Left hindlimb (tissue), 1 donor: Measurements from ENCODE around the gene TP53RK.

Source experiments
- DNase-seq: peaks from one replicate; pipeline ENCODE4 v3.0.0-alpha.2; 2018

The TP53RK gene

DNA sequence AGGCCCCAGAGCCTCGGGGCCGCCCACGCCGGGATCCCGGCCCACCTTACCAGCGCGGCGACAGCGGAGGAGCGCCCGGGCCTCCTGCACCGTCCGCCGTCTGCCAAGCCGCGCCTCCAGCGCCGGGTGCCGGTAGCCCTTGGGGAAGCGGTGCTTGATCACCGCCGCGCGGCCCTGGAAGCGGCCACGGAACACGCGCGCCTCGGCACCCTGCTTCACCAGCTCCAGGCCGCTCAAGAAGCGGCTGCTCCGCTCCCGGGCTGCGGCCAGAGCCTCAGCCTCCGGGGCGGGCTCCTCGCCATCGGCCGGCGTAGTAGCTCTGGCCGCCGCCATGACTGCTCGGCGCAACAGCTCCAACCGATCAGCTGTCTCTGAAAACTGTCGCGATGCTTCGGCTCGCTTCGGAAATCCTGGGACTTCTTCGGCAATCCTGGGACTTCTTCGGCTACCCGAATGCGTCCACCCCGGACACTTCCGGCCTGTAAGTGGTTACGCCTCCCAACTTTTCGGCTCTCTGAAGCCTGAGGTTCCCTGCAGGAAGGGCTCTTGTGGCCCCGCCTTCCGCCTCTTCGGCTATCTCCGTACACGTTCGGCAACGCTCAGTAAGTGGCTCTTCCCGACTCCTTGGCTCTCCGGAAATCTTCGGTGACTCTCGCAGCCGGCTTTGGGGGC, at the start of gene TP53RK:
Gene TP53RK, minus strand, starts transcription at position 363 of the 672 bp plus-strand sequence. Its CDS starts 30 bp downstream, at position 333.
- peak; percentile 99 for DNase-seq

DNA sequence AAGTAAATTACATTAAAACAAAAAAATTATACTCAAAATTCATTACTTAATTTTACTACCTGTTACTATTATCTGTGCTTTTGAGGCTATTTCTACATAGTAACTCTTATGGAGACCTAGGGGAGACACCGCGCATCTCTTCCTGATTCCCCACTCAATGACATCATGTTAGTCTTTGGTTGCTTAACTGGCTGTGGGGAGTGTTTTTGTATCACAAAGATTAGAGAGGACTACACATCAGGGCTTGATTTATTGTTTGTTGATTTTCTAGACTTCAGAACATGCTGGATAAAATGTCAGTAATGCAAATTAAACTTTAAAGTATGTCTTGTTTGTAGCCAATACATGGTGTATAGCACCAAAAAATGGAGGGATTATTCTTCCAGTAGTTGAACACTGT, 46.2 kb upstream of the TP53RK start:
- DNase-seq: no peak

DNA sequence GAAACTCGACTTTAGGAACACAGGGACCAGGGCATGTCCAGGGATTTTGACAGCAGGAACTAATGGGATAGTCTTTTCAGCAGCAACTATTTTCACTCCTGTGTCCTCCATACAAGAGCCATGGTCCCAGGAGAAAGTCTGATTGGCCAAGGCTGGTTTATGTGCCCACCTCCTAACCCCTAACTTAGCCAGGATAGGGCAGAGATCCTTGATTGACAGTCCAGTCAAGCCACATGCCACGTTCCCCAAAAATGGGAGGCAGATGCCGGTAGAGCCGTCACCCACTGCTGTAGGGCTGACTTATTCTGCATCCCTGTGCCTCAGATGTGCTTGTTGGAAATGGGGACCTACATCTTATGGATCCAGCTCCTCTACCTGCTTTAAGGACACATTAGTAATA, 42.5 kb upstream of the TP53RK start:
- no peak for DNase-seq

DNA sequence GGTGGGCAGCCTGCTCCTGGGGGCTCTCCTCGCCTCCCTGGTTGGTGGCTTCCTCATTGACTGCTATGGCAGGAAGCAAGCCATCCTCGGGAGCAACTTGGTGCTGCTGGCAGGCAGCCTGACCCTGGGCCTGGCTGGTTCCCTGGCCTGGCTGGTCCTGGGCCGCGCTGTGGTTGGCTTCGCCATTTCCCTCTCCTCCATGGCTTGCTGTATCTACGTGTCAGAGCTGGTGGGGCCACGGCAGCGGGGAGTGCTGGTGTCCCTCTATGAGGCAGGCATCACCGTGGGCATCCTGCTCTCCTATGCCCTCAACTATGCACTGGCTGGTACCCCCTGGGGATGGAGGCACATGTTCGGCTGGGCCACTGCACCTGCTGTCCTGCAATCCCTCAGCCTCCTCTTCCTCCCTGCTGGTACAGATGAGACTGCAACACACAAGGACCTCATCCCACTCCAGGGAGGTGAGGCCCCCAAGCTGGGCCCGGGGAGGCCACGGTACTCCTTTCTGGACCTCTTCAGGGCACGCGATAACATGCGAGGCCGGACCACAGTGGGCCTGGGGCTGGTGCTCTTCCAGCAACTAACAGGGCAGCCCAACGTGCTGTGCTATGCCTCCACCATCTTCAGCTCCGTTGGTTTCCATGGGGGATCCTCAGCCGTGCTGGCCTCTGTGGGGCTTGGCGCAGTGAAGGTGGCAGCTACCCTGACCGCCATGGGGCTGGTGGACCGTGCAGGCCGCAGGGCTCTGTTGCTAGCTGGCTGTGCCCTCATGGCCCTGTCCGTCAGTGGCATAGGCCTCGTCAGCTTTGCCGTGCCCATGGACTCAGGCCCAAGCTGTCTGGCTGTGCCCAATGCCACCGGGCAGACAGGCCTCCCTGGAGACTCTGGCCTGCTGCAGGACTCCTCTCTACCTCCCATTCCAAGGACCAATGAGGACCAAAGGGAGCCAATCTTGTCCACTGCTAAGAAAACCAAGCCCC, 36.2 kb upstream of the TP53RK start:
- no peak for DNase-seq

DNA sequence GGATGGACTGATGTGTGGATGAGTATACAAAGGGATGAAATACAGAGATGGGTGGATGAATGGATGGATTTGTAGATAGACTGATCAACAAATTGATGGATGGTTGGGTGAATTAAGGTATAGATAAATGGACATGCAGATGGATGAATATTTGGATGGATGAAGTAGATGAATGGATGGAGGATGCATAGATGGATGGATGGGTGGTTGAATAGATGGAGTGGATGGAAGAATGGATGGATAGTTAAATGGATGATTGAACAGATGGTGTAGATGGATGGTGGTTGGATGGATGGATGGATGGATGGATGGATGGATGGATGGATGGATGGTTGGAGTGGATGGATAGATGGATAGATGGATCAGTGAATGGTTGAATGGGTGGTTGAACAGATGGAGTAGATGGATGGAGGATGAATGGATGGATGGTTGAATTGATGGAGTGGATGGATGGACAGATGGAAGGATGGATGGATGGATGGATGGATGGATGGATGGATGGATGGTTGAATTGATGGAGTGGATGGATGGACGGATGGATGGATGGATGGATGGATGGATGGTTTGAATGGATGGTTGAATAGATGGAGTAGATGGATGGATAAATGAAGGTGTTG, 35.2 kb upstream of the TP53RK start:
- DNase-seq: no peak

DNA sequence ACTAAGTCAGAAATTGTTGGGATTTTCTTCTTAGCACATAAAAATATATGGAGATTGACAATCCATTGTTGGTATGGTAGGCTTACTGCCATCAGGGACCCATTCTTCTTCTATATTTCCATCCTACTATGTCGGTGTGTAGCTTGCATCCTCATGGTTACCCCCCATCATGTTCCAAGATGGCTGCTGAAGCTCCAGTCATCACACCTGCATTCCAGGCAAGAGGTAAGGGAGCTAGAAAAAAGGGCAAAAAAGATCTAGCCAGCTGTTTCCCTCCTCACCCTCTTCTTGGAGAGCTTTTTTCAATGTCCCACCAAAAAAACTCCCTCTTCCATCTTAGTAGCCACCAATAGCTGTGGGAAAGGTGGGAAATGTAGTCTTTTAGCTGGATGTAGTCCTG, 33.8 kb upstream of the TP53RK start:
- no peak for DNase-seq

DNA sequence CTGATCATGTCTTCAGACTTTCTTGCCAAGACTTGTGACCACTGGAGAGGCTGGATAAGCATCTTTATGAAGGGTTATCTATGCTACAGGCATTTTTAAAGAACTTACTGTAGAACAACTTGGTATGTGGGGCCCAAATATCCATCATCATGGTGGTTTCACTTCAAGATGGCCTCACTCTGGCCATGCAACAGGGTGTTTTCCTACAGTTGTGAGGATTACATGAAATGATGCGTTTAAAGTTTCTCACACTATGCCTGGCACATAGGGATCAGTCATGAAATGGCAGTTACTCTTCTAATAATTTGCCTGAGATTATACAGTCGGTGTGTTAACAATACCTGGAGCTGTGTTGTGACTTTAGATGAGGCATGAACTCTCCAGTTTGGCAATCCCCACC, 33.2 kb upstream of the TP53RK start:
- DNase-seq: no peak

DNA sequence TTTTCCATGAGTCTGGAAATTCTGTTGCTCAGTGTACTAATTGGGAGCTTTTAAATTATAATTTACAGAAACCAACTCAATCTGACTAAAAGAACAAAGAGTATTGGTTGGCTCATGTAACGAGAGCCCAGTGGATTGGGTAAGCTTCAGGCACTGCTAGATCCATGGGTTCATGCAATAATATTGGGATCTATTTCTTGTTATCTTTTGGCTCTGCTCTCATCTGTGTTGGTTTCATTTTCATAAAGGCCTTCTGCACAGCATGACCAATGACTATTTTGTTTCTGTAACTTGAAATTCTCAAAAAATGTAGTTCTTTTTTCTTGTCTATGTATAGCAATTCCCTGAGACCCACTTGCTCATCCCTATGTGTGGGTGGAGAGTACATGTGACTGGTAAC, 32.2 kb upstream of the TP53RK start:
- DNase-seq: no peak

DNA sequence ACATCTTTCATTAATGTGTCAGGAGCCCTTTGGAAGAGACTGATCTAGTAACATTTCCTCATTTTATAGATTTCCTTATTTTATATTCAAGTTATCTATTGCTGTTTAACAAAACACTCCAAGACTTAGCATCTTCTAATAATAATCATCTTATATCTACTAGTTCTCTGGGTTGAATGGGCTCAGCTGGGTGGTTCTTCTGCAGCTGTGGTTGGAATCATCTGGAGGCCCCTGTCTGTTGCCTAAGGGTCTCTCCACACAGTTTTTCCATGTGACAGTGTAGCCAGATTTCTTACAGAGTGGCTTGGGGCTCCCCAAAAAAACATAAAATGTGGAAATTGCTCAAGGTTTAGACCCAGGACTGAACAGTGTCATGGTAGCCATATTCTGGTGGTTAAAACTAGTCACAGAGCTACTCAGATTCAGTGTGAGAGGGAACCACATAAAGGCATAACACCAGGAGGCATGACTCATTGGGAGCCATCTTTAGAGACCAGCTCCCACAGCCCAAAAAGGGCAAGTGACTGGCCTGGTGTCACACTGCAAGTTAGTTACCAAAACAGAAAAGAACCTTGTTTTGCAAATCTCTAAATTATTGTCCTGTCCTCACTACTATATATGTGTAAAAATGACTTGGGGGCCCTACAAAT, 31.7 kb upstream of the TP53RK start:
- DNase-seq: no peak

DNA sequence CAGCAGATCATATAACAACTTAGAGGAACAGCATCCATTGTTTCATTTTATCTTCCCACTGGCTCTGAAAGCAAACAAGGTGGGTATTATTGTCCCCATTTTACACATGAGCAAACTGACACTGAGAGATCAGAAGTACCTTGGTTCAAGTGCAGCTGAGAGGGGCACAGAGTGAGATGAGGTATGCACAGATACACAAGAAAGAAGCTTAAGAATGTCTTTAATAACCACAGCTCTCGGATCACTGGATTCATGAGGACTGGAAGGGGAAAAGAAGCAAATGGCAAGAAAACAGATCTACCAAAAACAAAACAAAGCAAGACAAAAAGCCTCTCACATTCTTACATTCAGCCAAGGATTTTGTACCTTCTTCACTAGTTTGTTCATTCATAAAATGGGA, 30.8 kb upstream of the TP53RK start:
- no peak for DNase-seq

DNA sequence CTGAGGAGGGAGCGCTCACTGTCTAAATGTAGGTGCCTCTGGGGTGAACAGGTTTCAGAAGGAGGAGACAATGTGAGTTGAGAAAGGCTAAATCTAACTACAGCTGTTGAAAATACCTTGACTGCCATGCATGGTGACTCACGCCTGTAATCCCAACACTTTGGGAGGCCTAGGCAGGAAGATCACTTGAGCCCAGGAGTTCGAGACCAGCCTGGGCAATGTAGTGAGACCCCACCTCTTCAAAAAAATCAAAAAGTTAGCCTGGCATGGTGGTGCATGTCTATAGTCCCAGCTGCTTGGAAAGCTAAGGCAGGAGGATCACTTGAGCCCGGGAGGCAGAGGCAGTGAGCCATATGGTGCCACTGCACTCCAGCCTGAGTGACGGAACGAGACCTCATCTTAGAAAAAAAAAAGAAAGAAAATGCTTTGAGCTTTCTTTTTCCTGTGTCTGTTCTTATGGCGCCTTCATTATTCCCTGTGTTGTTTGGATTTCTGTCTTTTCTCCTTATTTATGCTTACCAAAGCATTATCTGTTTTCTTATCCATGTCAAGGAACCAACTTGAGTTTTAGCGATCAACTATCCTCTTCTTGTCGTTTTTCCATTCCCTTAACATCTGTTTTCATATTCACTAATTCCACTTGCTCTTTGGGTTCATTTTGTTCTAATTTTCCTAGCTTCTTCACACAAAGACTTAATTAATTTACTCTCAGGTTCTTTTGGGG, 28.7 kb upstream of the TP53RK start:
- DNase-seq: no peak

DNA sequence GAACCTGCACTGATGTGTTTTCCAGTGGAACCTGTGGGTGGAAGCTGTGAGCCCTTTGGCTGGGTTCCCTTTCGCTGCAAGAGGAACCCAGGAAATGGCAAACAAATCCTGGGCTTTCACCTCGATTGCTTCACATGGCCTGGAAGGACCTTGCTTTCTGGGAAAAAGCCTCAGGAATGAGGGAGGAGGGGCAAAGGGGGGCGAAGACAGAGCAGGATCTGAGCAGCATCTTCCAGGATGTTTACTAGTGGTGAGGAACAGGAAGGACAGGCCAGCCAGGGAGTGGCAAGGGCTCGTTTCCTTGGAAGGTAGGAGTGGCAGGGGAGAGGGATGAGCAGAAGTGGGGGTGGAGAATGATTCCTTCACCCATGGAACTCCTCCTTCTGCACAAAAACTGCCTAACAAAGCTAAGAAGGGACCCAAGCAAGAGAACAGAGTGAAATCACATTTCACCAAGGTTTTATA, 26.1 kb upstream of the TP53RK start:
- no peak for DNase-seq

DNA sequence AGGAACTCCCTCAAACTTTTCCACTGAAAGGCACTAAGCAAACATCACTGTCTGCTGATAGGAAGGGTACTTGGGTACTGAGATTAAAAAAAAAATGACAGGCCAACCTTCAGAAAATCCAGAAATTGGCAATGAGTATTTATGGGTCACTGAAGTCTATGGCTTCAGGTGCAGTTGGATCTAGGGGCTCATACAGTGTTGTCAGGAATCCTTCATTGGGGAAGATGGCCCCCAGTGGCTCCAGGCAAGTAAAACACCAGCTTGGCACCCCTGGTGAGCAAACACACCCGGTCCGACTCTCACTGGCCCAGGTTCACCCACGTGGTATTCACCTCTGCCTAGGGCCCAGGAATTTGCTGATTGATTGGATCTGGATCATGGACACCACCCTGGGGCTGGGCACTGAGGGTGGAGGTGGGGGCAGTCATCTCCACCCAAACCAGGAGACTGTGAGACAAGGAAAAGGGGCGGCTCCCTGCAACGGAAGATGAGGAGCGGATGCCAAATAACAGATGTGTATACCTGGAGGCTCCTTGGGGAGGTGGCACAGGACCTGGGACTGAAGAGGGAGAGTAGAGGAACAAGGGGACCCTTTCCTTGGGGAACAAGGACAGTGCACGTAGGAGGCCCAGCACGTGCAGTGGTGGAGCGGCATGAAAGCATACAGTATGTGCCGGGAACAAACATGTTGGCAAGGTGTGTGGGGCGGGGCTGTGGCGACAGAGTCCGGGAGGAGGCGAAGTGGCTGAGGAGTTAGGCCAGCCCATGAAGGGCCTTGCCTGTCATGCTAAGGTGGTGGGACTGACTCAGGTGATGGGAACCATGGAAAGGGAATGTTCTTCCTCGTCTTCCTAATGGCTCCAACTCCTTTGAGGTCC, 25.0 kb upstream of the TP53RK start:
- DNase-seq: no peak

DNA sequence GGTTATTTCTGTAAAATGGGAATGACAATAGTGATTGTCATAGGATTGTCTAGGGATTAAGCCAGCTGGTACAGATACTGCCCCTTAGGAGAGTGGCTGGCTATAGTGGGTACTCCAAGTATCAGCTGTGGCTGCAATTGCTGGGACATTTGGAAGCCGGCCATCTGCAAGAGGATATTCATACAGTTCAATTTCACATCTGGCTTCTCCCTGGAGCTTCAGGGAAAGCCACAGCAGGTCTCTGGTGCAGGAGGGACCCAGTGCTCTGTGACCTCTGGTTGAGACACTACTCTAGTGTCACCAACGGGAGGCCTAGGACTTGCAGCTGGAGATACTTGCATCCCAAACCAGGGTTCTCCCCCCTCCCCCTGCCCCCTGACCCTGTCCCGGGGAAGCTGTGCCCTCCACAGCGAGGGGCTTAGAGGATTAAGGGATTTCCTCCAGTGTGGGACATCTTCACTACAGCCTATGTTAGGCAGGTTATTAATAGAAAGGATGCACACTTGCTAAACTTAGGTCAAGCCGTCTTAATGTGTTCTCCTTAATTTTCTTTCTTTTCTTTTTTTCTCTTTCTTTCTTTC, 22.9 kb upstream of the TP53RK start:
- DNase-seq: no peak

DNA sequence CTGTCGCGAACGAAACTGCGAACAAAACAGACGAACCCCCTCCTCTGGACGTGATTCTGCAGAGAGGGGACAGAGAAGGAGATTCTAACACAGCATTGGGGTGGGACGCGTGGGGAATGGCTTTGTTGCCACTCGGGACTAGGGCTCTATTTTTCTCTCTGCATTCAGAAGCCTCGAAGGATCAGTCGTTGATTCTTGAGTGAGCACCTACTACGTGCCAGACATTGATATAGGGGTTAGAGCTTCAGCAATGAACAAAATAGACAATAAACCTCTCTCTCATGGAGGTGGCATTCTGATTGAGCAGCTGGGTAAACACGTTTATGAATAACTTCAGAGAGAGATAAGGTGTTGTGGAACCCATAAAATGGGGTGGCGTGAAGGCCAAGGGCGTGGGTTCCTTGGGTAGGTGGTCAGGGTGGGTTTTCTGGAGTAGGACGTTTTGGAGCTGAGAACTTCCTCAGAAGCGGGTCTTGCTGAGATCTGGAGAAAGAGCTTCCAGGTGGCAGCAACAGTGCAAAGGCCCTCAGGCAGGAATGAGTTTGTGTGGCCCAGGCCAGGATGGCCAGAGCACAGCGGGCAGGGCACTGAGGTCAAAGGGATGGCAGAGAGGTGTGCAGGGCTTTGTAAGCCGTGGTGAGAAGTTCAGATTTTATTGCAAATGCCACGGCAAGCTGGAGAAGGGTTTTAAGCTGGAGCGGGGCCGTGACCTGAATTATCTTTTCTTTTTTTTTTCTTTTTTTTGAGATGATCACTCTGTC, 21.1 kb upstream of the TP53RK start:
- no peak for DNase-seq

DNA sequence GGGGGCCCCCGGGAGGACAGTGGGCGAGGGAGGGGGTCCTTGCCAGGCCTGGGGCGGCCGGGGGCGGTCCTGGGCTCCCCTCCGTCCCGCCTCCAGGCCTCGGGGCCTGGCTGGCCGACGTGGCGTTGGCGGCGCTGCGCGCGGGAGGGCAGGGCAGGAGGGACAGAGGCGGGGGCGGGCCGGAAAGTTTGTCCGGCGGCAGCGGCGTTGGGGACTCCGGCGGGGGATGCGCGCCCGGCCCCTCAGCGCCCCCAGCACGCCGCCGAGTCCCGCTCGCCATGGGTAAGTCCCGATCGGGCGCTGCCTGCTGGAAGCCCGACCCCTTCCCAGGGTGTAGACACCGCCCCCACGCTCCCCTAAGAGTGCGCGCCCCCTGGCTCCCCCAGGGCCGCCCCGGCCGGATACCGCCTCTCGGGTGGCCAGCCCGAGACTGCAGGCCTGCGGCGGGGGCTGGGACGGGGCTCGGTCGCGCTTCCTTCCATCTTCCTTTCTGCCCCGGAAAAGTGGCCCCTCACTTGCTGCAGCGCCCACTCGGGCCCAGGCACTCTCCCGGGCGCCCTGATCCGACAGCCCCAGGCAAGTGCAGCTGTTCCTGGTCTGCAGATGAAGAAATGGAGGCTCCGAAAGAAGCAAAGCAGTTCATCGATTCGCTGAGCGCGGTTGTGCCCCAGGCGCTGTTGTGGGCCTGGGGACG, 20.4 kb upstream of the TP53RK start, which contains the start of gene SLC2A10:
Gene SLC2A10, plus strand, starts transcription at position 191 of the 694 bp plus-strand sequence. Its CDS starts 88 bp downstream, at position 279.
- DNase-seq: peak; percentile 86

DNA sequence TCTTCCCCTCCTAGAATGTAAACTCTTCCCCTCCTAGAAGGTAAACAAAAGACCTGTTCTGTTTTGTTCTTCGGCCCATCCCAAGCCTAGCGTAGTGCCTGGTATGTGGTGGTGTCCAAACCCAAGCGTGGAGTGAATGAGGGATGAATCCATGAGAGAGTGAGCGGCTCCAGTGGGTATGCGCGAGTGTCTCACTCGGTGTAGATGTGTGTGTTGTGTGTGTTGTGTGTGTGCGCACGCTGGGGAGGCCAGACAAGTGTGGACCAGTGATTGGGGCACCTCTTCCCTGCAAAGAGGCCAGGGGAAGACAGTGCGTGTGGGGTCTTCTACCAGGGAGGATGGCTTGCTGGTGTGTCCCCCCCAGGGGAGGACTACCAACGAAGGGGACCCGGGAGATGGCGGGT, 19.8 kb upstream of the TP53RK start:
- no peak for DNase-seq

DNA sequence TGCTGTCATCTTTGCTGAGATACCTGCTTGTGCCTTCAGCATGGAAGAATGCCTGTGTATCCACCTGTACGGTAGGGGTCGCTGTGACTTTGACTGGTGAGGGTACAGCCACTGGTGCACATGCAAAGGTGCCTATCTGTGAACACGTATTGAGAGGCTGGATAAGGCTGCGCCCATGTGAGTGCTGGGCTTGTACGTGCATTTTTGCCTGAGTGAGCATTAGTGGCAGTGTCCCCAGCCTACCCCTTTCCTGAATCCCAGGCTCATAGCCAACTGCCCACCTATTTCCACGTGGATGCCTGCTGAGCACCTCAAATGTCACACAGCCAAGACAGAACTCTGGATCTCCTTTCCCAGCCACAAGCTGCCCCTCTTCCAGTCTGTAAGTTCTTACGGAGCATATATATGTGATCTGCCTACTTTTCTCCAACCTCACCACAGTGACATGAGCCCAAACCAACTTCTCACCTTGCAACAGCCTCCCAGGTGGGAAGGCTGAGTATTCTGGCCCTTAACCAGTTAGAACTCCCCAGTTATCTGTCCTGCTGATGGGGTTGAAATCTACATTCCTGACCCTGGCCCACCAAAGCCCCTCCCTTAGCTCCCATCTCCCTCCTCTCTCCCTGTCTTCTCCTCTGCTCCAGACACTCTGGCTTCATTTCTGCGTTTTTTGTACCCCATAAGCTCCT, 19.1 kb upstream of the TP53RK start:
- no peak for DNase-seq

DNA sequence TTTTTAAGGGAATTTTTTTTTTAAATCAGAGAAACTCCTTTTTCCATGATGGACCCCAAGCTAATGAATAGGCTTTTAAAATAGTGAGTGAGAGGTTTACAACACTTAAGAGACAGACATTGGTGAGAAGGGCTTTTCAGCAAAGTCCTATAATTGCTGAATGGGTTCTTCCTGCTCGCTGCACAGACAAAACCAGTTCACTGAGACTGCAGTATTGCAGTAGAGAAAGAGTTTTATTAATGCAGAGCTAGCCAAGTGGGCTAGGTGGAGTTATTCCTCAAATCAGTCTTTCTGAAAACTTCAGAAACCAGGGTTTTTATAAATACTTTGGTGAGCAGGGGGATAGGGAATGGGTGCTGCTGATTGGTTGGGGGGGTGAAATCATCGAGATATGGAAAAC, 17.0 kb upstream of the TP53RK start:
- no peak for DNase-seq
